ENCODE results near the gene CDC37. TPM values are rescaled to one million over a fixed set of nuclear protein-coding genes. Genes with fewer than 3 reads are reported as not detected.

The CDC37 gene
- total RNA-seq, 1 donor from 2014 or later: 148 TPM

GRCh38 chr19:10363789-10364281 lies 39.5 kb downstream of the CDC37 start:
- Mint-ChIP-seq H3K27me3 (ENCODE audit: unreplicated experiment) (no peaks in the 10 kb centered on the region), H3K9me3 (ENCODE audit: unreplicated experiment) (no peaks in the 10 kb centered on the region), H3K4me3 (ENCODE audit: unreplicated experiment) (no peak overlapping the region), H3K27ac (ENCODE audit: unreplicated experiment) (no peak overlapping the region), H3K4me1 (ENCODE audit: unreplicated experiment) (no peaks in the 10 kb centered on the region), H3K36me3 (ENCODE audit: unreplicated experiment) (peaks cover 23% of the 10 kb centered on the region)
- no peak for DNase-seq (ENCODE audit: extremely low spot score, unreplicated experiment)
- TF ChIP-seq CTCF (IDR thresholded peaks at IDR 0.05): no peak

- TF ChIP-seq CTCF (IDR thresholded peaks at IDR 0.05): no peak
- Mint-ChIP-seq H3K9me3 (ENCODE audit: unreplicated experiment) (no peaks in the 10 kb centered on the region), H3K36me3 (ENCODE audit: unreplicated experiment) (peaks cover 17% of the 10 kb centered on the region), H3K27ac (ENCODE audit: unreplicated experiment) (no peak overlapping the region), H3K27me3 (ENCODE audit: unreplicated experiment) (no peaks in the 10 kb centered on the region), H3K4me3 (ENCODE audit: unreplicated experiment) (no peak overlapping the region), H3K4me1 (ENCODE audit: unreplicated experiment) (no peaks in the 10 kb centered on the region)
- no peak for DNase-seq (ENCODE audit: extremely low spot score, unreplicated experiment)
Observed at GRCh38 chr19:10362259-10362658, 41.1 kb downstream of the CDC37 start.

GRCh38 chr19:10361569-10362011 lies 41.8 kb downstream of the CDC37 start:
- DNase-seq (ENCODE audit: extremely low spot score, unreplicated experiment): no peak
- Mint-ChIP-seq H3K36me3 (ENCODE audit: unreplicated experiment) (peaks cover 17% of the 10 kb centered on the region), H3K27me3 (ENCODE audit: unreplicated experiment) (no peaks in the 10 kb centered on the region), H3K4me1 (ENCODE audit: unreplicated experiment) (no peaks in the 10 kb centered on the region), H3K4me3 (ENCODE audit: unreplicated experiment) (no peak overlapping the region), H3K27ac (ENCODE audit: unreplicated experiment) (no peak overlapping the region), H3K9me3 (ENCODE audit: unreplicated experiment) (no peaks in the 10 kb centered on the region)
- no peak for TF ChIP-seq CTCF (IDR thresholded peaks at IDR 0.05)

- Mint-ChIP-seq H3K27me3 (ENCODE audit: unreplicated experiment) (no peaks in the 10 kb centered on the region), H3K36me3 (ENCODE audit: unreplicated experiment) (peaks cover 22% of the 10 kb centered on the region), H3K4me3 (ENCODE audit: unreplicated experiment) (no peak overlapping the region), H3K27ac (ENCODE audit: unreplicated experiment) (no peak overlapping the region), H3K4me1 (ENCODE audit: unreplicated experiment) (no peaks in the 10 kb centered on the region), H3K9me3 (ENCODE audit: unreplicated experiment) (no peaks in the 10 kb centered on the region)
- DNase-seq (ENCODE audit: extremely low spot score, unreplicated experiment): no peak
- TF ChIP-seq CTCF (IDR thresholded peaks at IDR 0.05): no peak
Observed at GRCh38 chr19:10356431-10356830, 46.9 kb downstream of the CDC37 start.

- no peak for TF ChIP-seq CTCF (IDR thresholded peaks at IDR 0.05)
- no peaks in the 10 kb centered on the region for H3K9me3 Mint-ChIP-seq (ENCODE audit: unreplicated experiment)
- peaks cover 25% of the 10 kb centered on the region for H3K36me3 Mint-ChIP-seq (ENCODE audit: unreplicated experiment)
- H3K27me3 Mint-ChIP-seq (ENCODE audit: unreplicated experiment): no peaks in the 10 kb centered on the region
- H3K4me3 Mint-ChIP-seq (ENCODE audit: unreplicated experiment): no peak overlapping the region
- DNase-seq (ENCODE audit: extremely low spot score, unreplicated experiment): no peak
- H3K4me1 Mint-ChIP-seq (ENCODE audit: unreplicated experiment): no peaks in the 10 kb centered on the region
- no peak overlapping the region for H3K27ac Mint-ChIP-seq (ENCODE audit: unreplicated experiment)
Observed at GRCh38 chr19:10353793-10354391, 49.5 kb downstream of the CDC37 start.
